ENCODE data around the gene PTPRN2.
A peak's percentile ranks its signal among the peaks of the same experiment; 100 is the strongest.

Gene PTPRN2

GRCh38 chr7:157561523-157561785 lies 1026.2 kb downstream of the PTPRN2 start:
- no peak for DNase-seq
- peaks cover 10% of the 10 kb centered on the region for H3K9me3 Mint-ChIP-seq
- no peak for TF ChIP-seq CTCF (IDR thresholded peaks at IDR 0.05)
- no peak overlapping the region for H3K27ac Mint-ChIP-seq
- peaks cover 8% of the 10 kb centered on the region for H3K4me1 Mint-ChIP-seq
- H3K36me3 Mint-ChIP-seq (ENCODE audit: low read depth), result peaks cover 8% of the 10 kb centered on the region
- no peaks in the 10 kb centered on the region for H3K27me3 Mint-ChIP-seq (ENCODE audit: low read depth, poor library complexity)
- H3K4me3 Mint-ChIP-seq, result no peak overlapping the region

GRCh38 chr7:157560710-157561522 lies 1026.7 kb downstream of the PTPRN2 start:
- Mint-ChIP-seq H3K27ac (peak overlapping the region; percentile 31), H3K4me3 (no peak overlapping the region), H3K27me3 (ENCODE audit: low read depth, poor library complexity) (no peaks in the 10 kb centered on the region), H3K4me1 (peaks cover 3% of the 10 kb centered on the region), H3K9me3 (peaks cover 10% of the 10 kb centered on the region), H3K36me3 (ENCODE audit: low read depth) (peaks cover 8% of the 10 kb centered on the region)
- TF ChIP-seq CTCF (IDR thresholded peaks at IDR 0.05), result no peak
- no peak for DNase-seq

- no peaks in the 10 kb centered on the region for H3K27me3 Mint-ChIP-seq (ENCODE audit: low read depth, poor library complexity)
- peaks cover 8% of the 10 kb centered on the region for H3K36me3 Mint-ChIP-seq (ENCODE audit: low read depth)
- no peaks in the 10 kb centered on the region for H3K4me1 Mint-ChIP-seq
- DNase-seq, result no peak
- no peak overlapping the region for H3K4me3 Mint-ChIP-seq
- TF ChIP-seq CTCF (IDR thresholded peaks at IDR 0.05), result no peak
- H3K27ac Mint-ChIP-seq, result peak overlapping the region; percentile 31
- H3K9me3 Mint-ChIP-seq, result peaks cover 10% of the 10 kb centered on the region
These were observed 1027.4 kb downstream of the PTPRN2 start for GRCh38 chr7:157560258-157560654.

GRCh38 chr7:157559596-157560257 lies 1027.9 kb downstream of the PTPRN2 start:
- H3K4me1 Mint-ChIP-seq, result no peaks in the 10 kb centered on the region
- no peak for TF ChIP-seq CTCF (IDR thresholded peaks at IDR 0.05)
- H3K36me3 Mint-ChIP-seq (ENCODE audit: low read depth), result peaks cover 4% of the 10 kb centered on the region
- H3K27me3 Mint-ChIP-seq (ENCODE audit: low read depth, poor library complexity), result no peaks in the 10 kb centered on the region
- H3K4me3 Mint-ChIP-seq, result no peak overlapping the region
- peaks cover 6% of the 10 kb centered on the region for H3K9me3 Mint-ChIP-seq
- no peak for DNase-seq
- no peak overlapping the region for H3K27ac Mint-ChIP-seq

GRCh38 chr7:157558875-157559595 lies 1028.6 kb downstream of the PTPRN2 start:
- Mint-ChIP-seq H3K4me3 (no peak overlapping the region), H3K27ac (no peak overlapping the region), H3K9me3 (no peaks in the 10 kb centered on the region), H3K27me3 (ENCODE audit: low read depth, poor library complexity) (no peaks in the 10 kb centered on the region), H3K36me3 (ENCODE audit: low read depth) (no peaks in the 10 kb centered on the region), H3K4me1 (no peaks in the 10 kb centered on the region)
- no peak for DNase-seq
- TF ChIP-seq CTCF (IDR thresholded peaks at IDR 0.05), result no peak

Data from nephron progenitor cell (in vitro differentiated cells).